Activated T-helper 1 cell treated with anti-CD3 and anti-CD28 coated beads, Interleukin-12 subunit alpha, Interleukin-12 subunit beta, Interleukin-2, Interleukin-4 antibody, amounts not matched to agents 30 ng/mL and 10 ng/mL and 1 ng/mL, durations not matched to agents 14 hours and 24 hours and 36 hours (primary cell): ENCODE data around the gene PSMC3IP. TPM values are rescaled to one million over a fixed set of nuclear protein-coding genes. Genes with fewer than 3 reads are reported as not detected.

Experiments used
- DNase-seq: peaks from one replicate; pipeline ENCODE4 v3.0.0; 2021; ENCODE audit warnings: low spot score
- H3K27ac Mint-ChIP-seq: one replicate; pipeline ENCODE4 v1.8.0; 2021; ENCODE audit warnings: mild to moderate bottlenecking, mixed read lengths
- H3K27me3 Mint-ChIP-seq: one replicate; pipeline ENCODE4 v1.8.0; 2022; ENCODE audit warnings: mild to moderate bottlenecking, moderate library complexity, mixed read lengths; ENCODE audit not compliant: insufficient read depth
- H3K36me3 Mint-ChIP-seq: one replicate; pipeline ENCODE4 v1.8.0; 2021; ENCODE audit warnings: low read depth, mixed read lengths
- H3K4me1 Mint-ChIP-seq: one replicate; pipeline ENCODE4 v1.8.0; 2021; ENCODE audit warnings: low read depth, mixed read lengths
- H3K4me3 Mint-ChIP-seq: one replicate; pipeline ENCODE4 v1.8.0; 2021; ENCODE audit warnings: mild to moderate bottlenecking, moderate library complexity, mixed read lengths
- H3K9me3 Mint-ChIP-seq: one replicate; pipeline ENCODE4 v1.8.0; 2021; ENCODE audit warnings: mixed read lengths
- intact Hi-C: fragments of 100-400 bp; cut with micrococcal nuclease; formaldehyde crosslinking; loops from one replicate; pipeline ENCODE4 v1.15.1; 2024
- total RNA-seq: library from RNA; stranded (reverse); gene quantifications from 2 replicates; pipeline ENCODE4 v1.2.3, GENCODE V29; 2022

The PSMC3IP gene
- total RNA-seq, 1 donor from 2014 or later, result 27.6 TPM

DNA sequence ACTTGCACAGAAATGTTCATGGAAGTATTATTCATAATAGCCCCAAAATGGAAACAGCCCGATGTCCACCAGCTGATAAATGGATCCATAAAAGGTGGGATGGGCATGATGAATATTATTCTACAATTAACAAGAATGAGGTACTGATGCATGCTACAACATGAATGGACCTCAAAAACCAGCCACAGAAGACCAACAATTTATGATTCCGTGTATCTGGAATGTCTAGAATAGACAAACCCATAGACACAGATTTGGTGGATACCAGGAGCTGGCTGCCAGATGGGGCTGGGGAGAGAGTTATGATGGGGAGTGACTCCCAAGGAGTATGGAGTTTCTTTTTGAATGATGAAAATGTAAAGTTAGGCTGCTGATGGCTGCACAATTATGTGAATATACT, 52.3 kb downstream of the PSMC3IP start:
- H3K9me3 Mint-ChIP-seq, result no peaks in the 10 kb centered on the region
- peaks cover 7% of the 10 kb centered on the region for H3K27me3 Mint-ChIP-seq
- H3K27ac Mint-ChIP-seq, result no peak overlapping the region
- H3K36me3 Mint-ChIP-seq, result peaks cover 11% of the 10 kb centered on the region
- H3K4me3 Mint-ChIP-seq, result no peak overlapping the region
- peaks cover 7% of the 10 kb centered on the region for H3K4me1 Mint-ChIP-seq
- DNase-seq, result no peak
- intact Hi-C loops, result loop anchor here (5.0 kb wide), 1 partner anchor 118 kb away; no protein-coding TSS in a partner anchor

- Mint-ChIP-seq H3K4me1 (peaks cover 6% of the 10 kb centered on the region), H3K4me3 (no peak overlapping the region), H3K9me3 (no peaks in the 10 kb centered on the region), H3K27me3 (peaks cover 7% of the 10 kb centered on the region), H3K36me3 (peaks cover 11% of the 10 kb centered on the region), H3K27ac (no peak overlapping the region)
- intact Hi-C loops, result no loop called here
- no peak for DNase-seq
Measured at GRCh38 chr17:42522798-42523278, 54.7 kb downstream of the PSMC3IP start.

Other genes starting within 250 kb of the PSMC3IP start
- 240 and 241 TPM in 2 replicates for gene STAT3, start 189.3 kb downstream of the PSMC3IP start, total RNA-seq
- 0.91 and 0.96 TPM in 2 replicates for gene CAVIN1, start 154.5 kb downstream of the PSMC3IP start, total RNA-seq
- gene ATP6V0A1, start 118.9 kb downstream of the PSMC3IP start, total RNA-seq, result 23.2 and 27.1 TPM in 2 replicates
- gene NAGLU, start 41.5 kb downstream of the PSMC3IP start, total RNA-seq, result 18.2 and 20.8 TPM in 2 replicates
- gene HSD17B1, start 24.8 kb downstream of the PSMC3IP start, total RNA-seq, result 0.49 and 0.78 TPM in 2 replicates
- 93.1 and 95.4 TPM in 2 replicates for gene COASY, start 15.6 kb downstream of the PSMC3IP start, total RNA-seq
- 74.1 and 75.4 TPM in 2 replicates for gene MLX, start 10.6 kb downstream of the PSMC3IP start, total RNA-seq
- gene RETREG3, start 31.6 kb upstream of the PSMC3IP start, total RNA-seq, result 41.1 and 43.4 TPM in 2 replicates
- 90.0 and 95.2 TPM in 2 replicates for gene TUBG1, start 32.0 kb upstream of the PSMC3IP start, total RNA-seq
- gene TUBG2, start 81.6 kb upstream of the PSMC3IP start, total RNA-seq, result 9.1 and 11.6 TPM in 2 replicates
- gene PLEKHH3, start 99.3 kb upstream of the PSMC3IP start, total RNA-seq, result 0.52 and 0.76 TPM in 2 replicates
- gene CCR10, start 104.1 kb upstream of the PSMC3IP start, total RNA-seq, result 0.15 and 0.21 TPM in 2 replicates
- 1.8 and 2.2 TPM in 2 replicates for gene CNTNAP1, start 104.8 kb upstream of the PSMC3IP start, total RNA-seq
- 35.6 and 40.0 TPM in 2 replicates for gene EZH1, start 167.3 kb upstream of the PSMC3IP start, total RNA-seq
- not detected in 2 replicates for gene RAMP2, start 183.5 kb upstream of the PSMC3IP start, total RNA-seq
- 93.6 and 97.0 TPM in 2 replicates for gene VPS25, start 195.7 kb upstream of the PSMC3IP start, total RNA-seq
- 0.12 and 0.29 TPM in 2 replicates for gene WNK4, start 202.9 kb upstream of the PSMC3IP start, total RNA-seq
- gene COA3, start 221.0 kb upstream of the PSMC3IP start, total RNA-seq, result 53.5 and 59.3 TPM in 2 replicates
- not detected in 2 replicates for gene CNTD1, start 221.1 kb upstream of the PSMC3IP start, total RNA-seq
- gene BECN1, start 246.6 kb upstream of the PSMC3IP start, total RNA-seq, result 100 and 110 TPM in 2 replicates